GM19467 (cell line): ENCODE results near the gene BCL6.

Experiments
- ATAC-seq: cut with Tn5 transposase; IDR thresholded peaks from one replicate; pipeline ENCODE4 v1.9.1; 2021; ENCODE audit warnings: mild to moderate bottlenecking, moderate library complexity; ENCODE audit not compliant: unreplicated experiment

BCL6 gene

DNA sequence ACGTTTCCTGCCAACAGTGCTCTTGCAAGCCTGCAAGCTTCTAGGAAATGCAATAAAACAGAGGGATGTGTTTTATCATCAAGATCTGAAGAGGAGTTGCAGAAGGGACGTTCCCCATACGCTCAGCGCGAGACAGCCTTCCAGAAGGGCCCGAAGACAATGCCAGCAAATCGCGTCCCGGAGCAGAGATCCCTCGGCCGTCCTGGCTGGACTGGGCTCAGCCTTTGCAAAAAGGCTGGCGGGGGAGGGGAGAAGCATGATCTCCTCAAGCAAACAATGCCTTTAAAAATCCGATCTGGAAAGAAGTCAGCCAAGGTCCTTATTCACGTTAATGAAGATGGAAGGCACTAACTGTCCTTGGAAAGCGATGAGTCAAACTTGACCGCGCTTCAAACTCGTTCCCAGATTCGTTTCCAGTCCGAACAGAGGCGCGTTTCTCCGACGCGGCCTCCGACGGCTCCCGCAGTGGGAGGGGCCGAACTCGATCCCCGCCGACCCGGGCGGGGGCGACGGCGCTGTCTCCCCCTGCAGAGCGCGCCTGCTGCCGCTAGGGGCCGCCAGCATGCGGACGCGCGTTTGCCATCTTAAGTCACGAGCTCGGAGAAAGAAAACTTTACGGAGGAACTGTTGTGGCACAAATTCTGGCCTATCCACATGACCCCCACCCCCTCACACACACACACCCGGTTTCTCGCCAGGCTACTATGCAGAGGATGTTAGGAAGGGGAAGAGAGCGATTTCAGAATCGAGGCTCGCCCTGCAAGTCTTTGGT lies 5.5 kb downstream of the BCL6 start:
- ATAC-seq: no peak

DNA sequence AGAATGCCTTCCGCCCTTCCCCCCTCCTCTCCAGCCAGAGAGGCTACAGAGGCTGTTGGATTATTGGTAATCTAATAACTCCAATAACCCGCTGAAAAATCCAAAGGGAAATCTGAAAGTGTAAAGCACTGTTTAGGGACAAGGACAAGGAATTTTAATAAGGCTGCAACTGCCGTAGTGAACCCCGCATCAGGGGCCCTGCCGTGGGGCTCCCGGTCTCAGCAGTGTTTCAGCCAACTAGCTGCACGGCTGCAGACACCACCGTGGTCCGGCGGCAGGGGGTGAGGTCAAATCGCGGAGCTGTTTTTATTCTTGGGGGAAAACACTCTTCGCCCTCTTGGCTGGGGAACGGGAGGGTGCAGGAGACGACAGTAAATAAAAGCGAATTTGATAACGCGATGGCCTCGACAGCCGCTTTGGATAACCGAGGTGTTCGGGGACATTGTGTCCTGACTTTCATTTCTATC lies 6.1 kb downstream of the BCL6 start:
- ATAC-seq: no peak

GRCh38 chr3:187738331-187739093 lies 6.8 kb downstream of the BCL6 start:
- peak; percentile 47 for ATAC-seq

GRCh38 chr3:187738071-187738330 lies 7.3 kb downstream of the BCL6 start:
- ATAC-seq: no peak

DNA sequence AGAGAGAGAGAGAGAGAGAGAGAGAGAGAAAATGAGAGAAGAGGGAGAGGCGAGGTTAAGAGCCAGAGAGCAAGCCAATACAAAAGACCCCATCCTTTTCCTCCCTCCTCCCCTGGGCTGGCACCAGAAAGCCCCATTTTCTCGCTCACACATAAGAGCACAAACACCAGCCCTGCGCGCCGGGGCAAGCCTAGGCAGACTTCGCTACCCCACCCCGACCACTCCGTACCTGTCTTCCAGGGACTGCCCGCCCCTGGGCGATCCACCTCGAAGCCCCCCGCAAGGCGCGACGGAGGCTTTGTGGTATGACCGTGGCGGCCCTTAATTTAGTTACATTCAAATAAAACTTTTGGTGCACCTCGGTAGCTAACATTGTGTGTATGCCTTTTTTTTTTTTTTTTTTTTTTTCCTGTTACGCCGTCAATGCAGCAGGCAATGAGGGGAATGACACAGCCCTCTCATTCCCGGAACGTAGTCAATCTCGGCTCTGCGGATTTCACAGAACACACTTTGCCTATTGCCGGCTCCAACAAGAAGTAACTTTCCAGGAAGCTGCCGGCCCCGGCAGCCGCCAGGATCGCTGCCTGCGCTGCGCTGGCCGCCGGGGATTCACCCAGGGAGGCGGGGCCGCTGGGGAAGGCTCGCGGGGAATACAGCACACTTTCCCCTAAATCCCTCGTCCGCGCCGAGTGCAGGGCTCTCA lies 7.7 kb downstream of the BCL6 start:
- ATAC-seq: no peak

DNA sequence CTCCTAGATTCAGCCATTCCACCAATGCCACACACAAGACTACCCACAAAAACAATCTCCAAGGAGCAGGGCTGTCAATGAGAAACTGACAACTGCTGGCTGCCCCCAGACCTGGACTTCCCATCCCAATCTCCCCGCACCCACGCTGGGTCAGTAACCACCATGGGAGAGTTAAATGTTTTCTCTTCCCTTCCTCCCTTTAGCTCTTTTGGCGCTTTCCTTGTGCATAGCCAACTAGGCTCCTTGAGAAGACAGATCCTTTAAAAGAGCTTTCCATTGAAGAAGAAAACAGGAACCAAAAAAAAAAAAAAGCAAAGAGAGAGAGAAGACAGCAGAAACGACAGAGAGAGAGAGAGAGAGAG lies 8.3 kb downstream of the BCL6 start:
- ATAC-seq: no peak

GRCh38 chr3:187736418-187736871 lies 8.8 kb downstream of the BCL6 start:
- ATAC-seq: no peak

DNA sequence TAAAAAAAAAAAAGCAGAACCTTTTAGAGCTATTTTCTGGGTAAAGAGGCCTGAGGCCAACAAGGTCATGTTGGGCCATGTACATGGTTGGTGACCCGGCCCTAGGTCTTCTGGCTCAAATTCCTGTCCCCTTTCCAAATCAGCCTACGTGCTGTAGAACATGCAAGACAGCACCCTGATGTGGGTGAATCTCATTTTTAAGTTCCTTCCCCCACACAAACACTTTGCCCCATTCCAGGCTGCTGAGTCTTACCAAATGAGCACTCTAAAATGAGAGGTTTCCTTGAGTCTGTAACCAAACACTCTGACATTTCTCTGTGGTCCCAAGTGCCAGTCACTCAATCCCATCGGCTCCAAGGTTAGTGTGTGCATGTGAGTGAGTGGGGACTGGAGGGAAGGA lies 9.4 kb downstream of the BCL6 start:
- ATAC-seq: no peak

- no peak for ATAC-seq
Measured at GRCh38 chr3:187735383-187735782, 9.9 kb downstream of the BCL6 start.

DNA sequence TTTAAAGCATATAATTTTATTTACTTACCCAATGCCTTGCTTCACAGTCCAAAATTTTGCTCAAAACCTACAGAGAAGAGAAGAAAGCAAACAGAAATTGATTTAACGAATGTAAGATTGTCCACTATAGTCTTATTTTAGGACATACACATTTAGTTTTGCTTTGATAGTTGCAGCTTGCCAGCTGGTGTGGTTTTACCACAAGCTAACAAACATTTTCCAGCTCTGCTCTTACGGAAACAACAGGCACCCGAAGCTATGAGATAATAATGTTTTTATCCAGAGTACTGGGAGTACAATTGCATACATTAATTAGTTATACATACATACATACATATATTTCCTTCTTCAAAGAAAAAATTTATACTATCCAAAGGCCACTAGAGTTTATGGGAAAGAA lies 10.4 kb downstream of the BCL6 start:
- no peak for ATAC-seq

GRCh38 chr3:187733371-187733770 lies 11.9 kb downstream of the BCL6 start:
- ATAC-seq: no peak

DNA sequence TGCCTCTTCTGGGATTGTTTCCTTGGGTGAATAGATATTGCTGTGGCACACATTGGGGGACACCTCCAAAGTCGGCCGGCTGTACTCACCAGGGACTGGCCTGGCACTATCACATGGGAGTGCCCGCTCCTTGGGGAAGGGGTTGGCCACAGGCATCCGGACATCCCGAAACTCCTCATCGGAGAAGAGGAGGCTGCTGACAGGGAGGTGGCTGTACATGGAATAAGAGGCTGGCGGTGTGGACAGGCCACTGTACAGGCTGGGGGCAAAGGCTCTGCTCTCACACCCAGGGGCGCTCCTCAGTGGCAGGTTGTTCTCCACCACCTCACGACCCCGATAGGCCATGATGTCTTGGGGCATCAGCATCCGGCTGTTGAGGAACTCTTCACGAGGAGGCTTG lies 15.7 kb downstream of the BCL6 start:
- ATAC-seq: no peak

GRCh38 chr3:187728940-187729583 lies 16.2 kb downstream of the BCL6 start:
- ATAC-seq: no peak

DNA sequence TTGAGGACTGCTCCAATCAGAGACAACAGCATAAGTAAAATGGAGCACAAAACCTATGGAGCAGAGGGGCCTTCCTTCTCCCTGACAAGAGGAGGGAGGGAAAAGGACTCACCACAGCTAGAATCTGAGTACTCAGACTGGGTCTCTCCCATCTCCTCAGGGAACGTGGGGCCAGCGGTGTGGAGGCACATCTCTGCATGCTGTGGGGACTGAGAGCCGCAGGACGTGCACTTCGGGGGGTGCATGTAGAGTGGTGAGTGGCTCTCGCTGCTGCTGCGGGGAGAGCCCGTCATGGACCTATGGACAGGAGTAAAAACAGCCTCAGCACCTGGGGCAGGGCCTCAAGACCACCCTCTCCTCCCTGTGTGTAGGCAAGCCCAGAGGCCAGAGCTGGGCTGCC lies 17.0 kb downstream of the BCL6 start:
- no peak for ATAC-seq

DNA sequence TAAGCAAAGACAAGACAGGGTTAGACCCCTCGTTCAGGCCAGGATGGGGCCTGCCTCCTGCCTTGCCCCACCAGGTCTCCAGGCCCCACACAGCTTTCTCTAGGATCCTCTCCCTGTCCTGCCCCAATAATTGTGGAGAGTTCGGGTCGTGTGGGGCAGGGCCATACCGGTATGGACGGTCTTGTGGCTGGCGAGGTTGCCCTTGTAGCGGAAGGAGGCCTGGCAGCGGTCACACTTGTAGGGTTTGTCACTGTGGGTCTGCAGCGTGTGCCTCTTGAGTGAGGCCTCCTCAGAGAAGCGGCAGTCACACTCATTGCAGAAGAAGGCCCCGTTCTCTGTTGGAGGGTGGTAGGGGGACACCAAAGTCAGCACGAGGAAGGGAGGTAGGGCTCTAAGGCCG lies 18.7 kb downstream of the BCL6 start:
- ATAC-seq: no peak

GRCh38 chr3:187725653-187726370 lies 19.5 kb downstream of the BCL6 start:
- no peak for ATAC-seq

GRCh38 chr3:187725224-187725623 lies 20.0 kb downstream of the BCL6 start:
- ATAC-seq: no peak

DNA sequence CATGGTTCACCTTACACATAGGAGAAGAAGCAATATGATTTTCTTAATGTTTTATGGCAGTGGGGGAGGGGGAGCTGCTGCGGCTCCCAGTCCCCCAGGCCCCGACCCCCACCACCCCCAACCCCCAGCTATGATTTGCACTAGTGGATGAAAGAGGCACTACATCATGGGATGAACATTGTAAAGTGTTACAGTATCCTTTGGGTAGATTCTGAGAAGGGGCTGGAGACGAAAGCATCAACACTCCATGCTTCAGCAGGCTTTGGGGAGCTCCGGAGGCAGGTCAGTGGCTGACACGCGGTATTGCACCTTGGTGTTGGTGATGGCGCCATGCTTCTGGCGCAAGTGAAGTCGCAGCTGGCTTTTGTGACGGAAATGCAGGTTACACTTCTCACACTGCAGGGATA lies 23.1 kb downstream of the BCL6 start:
- ATAC-seq: no peak

DNA sequence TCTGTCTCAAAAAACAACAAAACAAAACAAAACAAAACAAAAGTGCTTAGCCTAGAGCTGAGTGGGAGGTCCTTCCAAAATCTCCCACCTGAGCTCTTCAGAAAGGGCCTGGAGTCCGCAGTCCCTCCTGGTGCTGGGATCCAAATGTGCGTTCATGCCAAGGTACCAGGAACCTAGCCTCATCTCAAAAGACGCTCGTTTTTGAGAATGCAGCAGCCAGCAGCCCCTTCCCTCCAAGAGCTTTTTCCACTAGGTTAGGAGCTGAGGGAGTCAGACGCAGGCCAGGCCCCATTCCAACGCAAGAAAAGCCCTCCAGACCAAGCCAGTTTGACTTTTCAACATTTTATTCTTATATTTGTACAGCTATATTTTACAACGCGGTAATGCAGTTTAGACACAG lies 24.2 kb downstream of the BCL6 start:
- ATAC-seq: no peak

DNA sequence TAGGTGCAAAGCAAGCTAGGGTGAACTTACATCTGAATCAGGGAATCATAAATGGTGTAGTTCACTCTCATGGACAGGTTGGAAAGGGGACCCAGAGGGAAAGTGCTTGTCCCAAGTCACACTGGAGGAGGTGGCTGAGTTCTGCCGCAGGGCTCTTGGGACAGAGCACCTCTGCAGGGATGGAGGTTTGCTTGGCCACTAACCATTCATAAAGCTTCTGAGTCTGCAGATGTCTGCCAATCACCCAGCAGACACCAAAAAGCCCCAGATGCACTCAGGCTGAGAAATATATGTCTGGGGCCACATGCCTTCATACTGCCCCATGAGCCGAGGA lies 25.0 kb downstream of the BCL6 start:
- ATAC-seq: no peak
